Naive thymus-derived CD4-positive, alpha-beta T cell (primary cell): ENCODE results near the gene TRIM31. TPM values are rescaled to one million over a fixed set of nuclear protein-coding genes. Genes with fewer than 3 reads are reported as not detected.

Experiments used
- polyA plus RNA-seq, 2 donors: library from polyadenylated mRNA; unstranded; fragments of 300-500 nt; fragmentation: Illumina TruSeq; gene quantifications; one replicate each; pipeline ENCODE4 v1.2.3, GENCODE V29; 2021
- total RNA-seq, 6 experiments: library from RNA in 5 of 6; stranded (reverse) in 5 of 6; gene quantifications; 1 replicate in 5 of 6; 2 replicates in 1 of 6; pipeline ENCODE4 v1.2.3 and lab custom pipeline; 2021 to 2026

Gene TRIM31
- total and polyA plus RNA-seq, 7 experiments from 2014 or later, result 0.32 to 0.59 (median 0.32) TPM; not detected in 4

Other genes with a start within 250 kb of the TRIM31 start
- gene HLA-A, start 170.6 kb downstream of the TRIM31 start, total RNA-seq, result 1,000 to 10,000 TPM; 1,540 to 2,258 (median 1,836) TPM
- gene HLA-A, start 170.6 kb downstream of the TRIM31 start, polyA plus RNA-seq, result 1,000 to 10,000 TPM; 2,350 to 3,318 TPM
- gene POLR1H, start 51.8 kb downstream of the TRIM31 start, total RNA-seq, result 10 to 100 TPM; 27.3 to 66.8 (median 45.0) TPM
- gene POLR1H, start 51.8 kb downstream of the TRIM31 start, polyA plus RNA-seq, result 100 to 1,000 TPM in 1 of 2 donors, 10 to 100 TPM in 1; 89.2 to 128 TPM
- 10 to 100 TPM; 49.4 to 67.1 (median 62.7) TPM for gene PPP1R11, start 45.9 kb downstream of the TRIM31 start, total RNA-seq
- gene PPP1R11, start 45.9 kb downstream of the TRIM31 start, polyA plus RNA-seq, result 100 to 1,000 TPM; 112 to 113 TPM
- gene RNF39, start 37.3 kb downstream of the TRIM31 start, total RNA-seq, result not detected
- gene RNF39, start 37.3 kb downstream of the TRIM31 start, polyA plus RNA-seq, result under 1 TPM in 1 of 2 donors, not detected in 1; 0.33 TPM
- gene TRIM40, start 23.1 kb upstream of the TRIM31 start, total RNA-seq, result not detected
- not detected for gene TRIM40, start 23.1 kb upstream of the TRIM31 start, polyA plus RNA-seq
- under 1 TPM in 1 of 5 experiments, not detected in 4; 0.12 TPM for gene TRIM10, start 48.1 kb upstream of the TRIM31 start, total RNA-seq
- gene TRIM10, start 48.1 kb upstream of the TRIM31 start, polyA plus RNA-seq, result not detected
- under 1 TPM in 1 of 5 experiments, not detected in 4; 0.46 TPM for gene TRIM15, start 50.5 kb upstream of the TRIM31 start, total RNA-seq
- not detected for gene TRIM15, start 50.5 kb upstream of the TRIM31 start, polyA plus RNA-seq
- gene TRIM26, start 100.3 kb upstream of the TRIM31 start, total RNA-seq, result 10 to 100 TPM; 40.1 to 73.1 (median 49.1) TPM
- 10 to 100 TPM; 23.0 to 45.8 TPM for gene TRIM26, start 100.3 kb upstream of the TRIM31 start, polyA plus RNA-seq
- gene TRIM39, start 213.8 kb upstream of the TRIM31 start, total RNA-seq, result 10 to 100 TPM; 12.8 to 42.1 (median 26.4) TPM
- gene TRIM39, start 213.8 kb upstream of the TRIM31 start, polyA plus RNA-seq, result 10 to 100 TPM in 1 of 2 donors, 1 to 10 TPM in 1; 7.6 to 18.6 TPM
- 10 to 100 TPM; 39.7 to 61.2 (median 44.9) TPM for gene RPP21, start 232.1 kb upstream of the TRIM31 start, total RNA-seq
- 100 to 1,000 TPM in 1 of 2 donors, 10 to 100 TPM in 1; 74.9 to 114 TPM for gene RPP21, start 232.1 kb upstream of the TRIM31 start, polyA plus RNA-seq